GM19372 (cell line): ENCODE results near the gene ITIH1.
"Not testable (repeated sequence)": the region's sequence is repeated elsewhere in the genome, so short reads cannot be mapped to it uniquely, and the experiment has no call there.

ENCODE experiments used
- ATAC-seq: cut with Tn5 transposase; IDR thresholded peaks from one replicate; pipeline ENCODE4 v1.9.1; 2021; ENCODE audit warnings: mild to moderate bottlenecking, low read depth, moderate library complexity; ENCODE audit not compliant: unreplicated experiment

Gene ITIH1

GRCh38 chr3:52774066-52774713, 3.2 kb upstream of the ITIH1 start:
- no peak for ATAC-seq

- ATAC-seq, result no peak
These were observed 2.2 kb upstream of the ITIH1 start for GRCh38 chr3:52774901-52775864.

- no peak for ATAC-seq
These were observed 1.5 kb upstream of the ITIH1 start for GRCh38 chr3:52775877-52776276.

- ATAC-seq, result not testable (repeated sequence)
These were observed 913 bp upstream of the ITIH1 start for GRCh38 chr3:52776486-52776885.

GRCh38 chr3:52777959-52778805, 783 bp downstream of the ITIH1 start:
- ATAC-seq, result no peak

GRCh38 chr3:52779011-52779836, 1.8 kb downstream of the ITIH1 start:
- ATAC-seq, result no peak

- no peak for ATAC-seq
These were observed 2.6 kb downstream of the ITIH1 start for GRCh38 chr3:52779837-52780585.

- no peak for ATAC-seq
These were observed 4.3 kb downstream of the ITIH1 start for GRCh38 chr3:52781741-52782140.

GRCh38 chr3:52782412-52783210, 5.2 kb downstream of the ITIH1 start:
- ATAC-seq, result no peak

- no peak for ATAC-seq
These were observed 5.8 kb downstream of the ITIH1 start for GRCh38 chr3:52783211-52783555.

- ATAC-seq, result no peak
These were observed 6.7 kb downstream of the ITIH1 start for GRCh38 chr3:52784021-52784621.

GRCh38 chr3:52784931-52785590, 7.7 kb downstream of the ITIH1 start:
- no peak for ATAC-seq

GRCh38 chr3:52786330-52787215, 9.2 kb downstream of the ITIH1 start:
- no peak for ATAC-seq

- no peak for ATAC-seq
These were observed 9.8 kb downstream of the ITIH1 start for GRCh38 chr3:52787246-52787645.

- ATAC-seq, result no peak
These were observed 10.6 kb downstream of the ITIH1 start for GRCh38 chr3:52787672-52788625.
